Naive B cell (primary cell): Measurements from ENCODE around the gene KDR. TPM values are rescaled to one million over a fixed set of nuclear protein-coding genes. Genes with fewer than 3 reads are reported as not detected.

Experiments used
- ATAC-seq, 2 donors: fragments of 150-1000 bp; cut with Tn5 transposase; 2 replicates each; pipeline ENCODE4 v1.10.0; 2021; ENCODE audit warnings: low read depth in 2 of 2, mild to moderate bottlenecking in 2 of 2, moderate library complexity in 2 of 2
- DNase-seq: peaks from one replicate; pipeline ENCODE4 v3.0.0; 2022
- H3K27ac Mint-ChIP-seq, 6 donors: one replicate each; pipeline ENCODE4 v1.8.0; 2020 to 2022; ENCODE audit warnings: mild to moderate bottlenecking in 6 of 6, mixed read lengths in 6 of 6, moderate library complexity in 5 of 6, inconsistent platforms in 2 of 6
- H3K27me3 Mint-ChIP-seq, 3 donors: one replicate each; pipeline ENCODE4 v1.8.0; 2021 to 2022; ENCODE audit warnings: mixed read lengths in 3 of 3, mild to moderate bottlenecking in 1 of 3
- H3K36me3 Mint-ChIP-seq, 2 donors: one replicate each; pipeline ENCODE4 v1.8.0; 2020 to 2022; ENCODE audit warnings: mixed read lengths in 2 of 2, inconsistent platforms in 1 of 2, mild to moderate bottlenecking in 1 of 2
- H3K4me1 Mint-ChIP-seq, 3 donors: one replicate each; pipeline ENCODE4 v1.8.0; 2020 to 2022; ENCODE audit warnings: mixed read lengths in 3 of 3, inconsistent platforms in 1 of 3, mild to moderate bottlenecking in 1 of 3, moderate library complexity in 1 of 3
- H3K4me3 Mint-ChIP-seq, 8 donors: one replicate each; pipeline ENCODE4 v1.8.0; 2020 to 2022; ENCODE audit warnings: mild to moderate bottlenecking in 8 of 8, mixed read lengths in 8 of 8, moderate library complexity in 8 of 8, inconsistent platforms in 2 of 8
- H3K9me3 Mint-ChIP-seq, 7 donors: one replicate each; pipeline ENCODE4 v1.8.0; 2020 to 2022; ENCODE audit warnings: mixed read lengths in 7 of 7, mild to moderate bottlenecking in 5 of 7, inconsistent platforms in 2 of 7, moderate library complexity in 1 of 7
- polyA plus RNA-seq, 6 donors: library from polyadenylated mRNA; unstranded; fragments of 300-500 nt; fragmentation: Illumina TruSeq; gene quantifications; one replicate each; pipeline ENCODE4 v1.2.3, GENCODE V29; 2021; ENCODE audit warnings: low read depth in 6 of 6

KDR gene
- polyA plus RNA-seq, 6 donors from 2014 or later: not detected

- DNase-seq (no peak), ATAC-seq (no peak)
- H3K27me3 Mint-ChIP-seq: no peaks in the 10 kb centered on the region
- no peaks in the 10 kb centered on the region for H3K36me3 Mint-ChIP-seq
- no peaks in the 10 kb centered on the region for H3K4me1 Mint-ChIP-seq
- H3K4me3 Mint-ChIP-seq: no peak overlapping the region
- peak overlapping the region in 1 of 6 donors; percentile 1 for H3K27ac Mint-ChIP-seq
- H3K9me3 Mint-ChIP-seq: peaks cover 0 to 4% (median 0%) of the 10 kb centered on the region in 7 donors
Measured at GRCh38 chr4:55087009-55087912, 38.1 kb downstream of the KDR start.

DNA sequence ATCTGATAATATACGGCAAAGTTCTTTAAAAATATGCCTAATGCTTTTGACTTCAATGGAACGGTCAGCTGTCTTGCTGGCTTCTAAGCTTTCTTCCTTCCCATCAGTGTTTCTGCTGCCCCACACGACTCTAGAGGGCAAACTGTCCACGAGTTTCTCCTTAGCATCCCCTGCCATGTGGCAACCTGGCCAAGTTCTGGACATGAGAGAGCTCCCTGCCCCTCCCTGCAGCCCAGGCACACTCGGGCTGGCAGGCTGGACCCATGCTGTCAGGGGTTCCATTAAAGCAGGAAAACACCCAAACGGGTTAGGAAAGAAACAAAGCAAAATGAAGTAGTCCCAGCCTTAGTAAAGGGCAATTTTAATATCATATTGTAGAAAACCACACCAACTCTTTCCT is 38.8 kb downstream of the KDR start:
- Mint-ChIP-seq H3K27me3 (no peaks in the 10 kb centered on the region), H3K36me3 (no peaks in the 10 kb centered on the region), H3K9me3 (peaks cover 0 to 2% (median 0%) of the 10 kb centered on the region in 7 donors), H3K27ac (no peak overlapping the region), H3K4me1 (no peaks in the 10 kb centered on the region), H3K4me3 (no peak overlapping the region)
- no peak for ATAC-seq
- no peak for DNase-seq

DNA sequence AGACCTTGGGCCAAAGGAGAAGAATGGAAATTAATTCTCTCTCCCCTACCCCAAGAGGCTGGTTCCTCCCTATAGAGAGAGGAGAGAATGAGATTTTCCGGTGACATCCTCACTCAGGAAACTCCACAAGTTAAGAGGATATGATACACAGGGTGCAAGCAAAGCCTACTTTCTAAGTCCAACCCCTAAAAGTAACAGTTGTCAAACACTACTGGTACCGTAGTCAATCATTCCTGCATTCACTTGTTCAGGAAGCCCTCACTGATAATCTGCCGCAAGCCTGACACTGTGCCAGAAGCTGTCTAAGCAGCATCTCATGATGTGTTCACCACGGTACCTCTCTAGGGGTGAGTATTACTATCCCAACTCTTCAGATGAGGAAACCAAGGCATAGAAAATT is 41.7 kb downstream of the KDR start:
- no peak for DNase-seq
- H3K36me3 Mint-ChIP-seq: no peaks in the 10 kb centered on the region
- H3K27ac Mint-ChIP-seq: no peak overlapping the region
- H3K9me3 Mint-ChIP-seq: peaks cover 0 to 7% (median 0%) of the 10 kb centered on the region in 7 donors
- no peak for ATAC-seq
- peaks cover 5 to 8% (median 6%) of the 10 kb centered on the region in 3 donors for H3K27me3 Mint-ChIP-seq
- H3K4me1 Mint-ChIP-seq: no peaks in the 10 kb centered on the region
- no peak overlapping the region for H3K4me3 Mint-ChIP-seq

GRCh38 chr4:55082756-55083155 is 42.6 kb downstream of the KDR start:
- Mint-ChIP-seq H3K27me3 (peaks cover 5 to 8% (median 6%) of the 10 kb centered on the region in 3 donors), H3K9me3 (peaks cover 0 to 7% (median 0%) of the 10 kb centered on the region in 7 donors), H3K36me3 (no peaks in the 10 kb centered on the region), H3K4me3 (no peak overlapping the region), H3K4me1 (no peaks in the 10 kb centered on the region), H3K27ac (no peak overlapping the region)
- DNase-seq: no peak
- no peak for ATAC-seq

DNA sequence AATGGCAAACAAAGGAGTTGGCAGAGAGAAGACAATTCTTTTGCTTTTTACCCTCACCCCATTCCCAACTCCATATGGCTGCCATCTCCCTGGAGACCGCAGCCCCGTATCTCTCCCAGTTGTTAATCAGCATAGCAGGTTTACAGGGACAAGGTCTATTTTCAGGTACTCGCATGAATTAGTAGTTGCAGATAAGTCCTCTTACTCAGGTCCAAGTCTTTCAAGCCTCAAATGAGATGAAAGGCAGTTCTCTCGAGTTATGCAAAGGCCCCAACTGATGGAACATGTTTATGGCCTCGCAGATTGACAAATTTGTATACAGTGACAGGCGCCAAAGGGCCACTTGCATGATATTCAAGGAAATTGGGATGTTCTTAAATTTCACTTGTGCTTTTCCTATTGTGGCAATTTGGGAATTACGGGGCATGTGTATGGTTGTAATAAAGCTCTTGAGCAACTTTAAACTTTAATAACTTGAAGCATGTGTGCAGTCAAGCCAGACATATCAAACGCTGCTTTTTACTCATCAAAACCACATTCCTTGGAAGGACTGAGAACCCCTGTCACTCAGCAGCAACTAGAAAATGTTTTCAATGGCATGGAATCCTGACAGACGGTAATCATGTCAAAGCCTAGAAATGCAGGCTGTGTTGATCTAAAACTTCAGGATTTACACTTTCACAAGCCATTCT is 45.1 kb downstream of the KDR start:
- peaks cover 5 to 8% (median 6%) of the 10 kb centered on the region in 3 donors for H3K27me3 Mint-ChIP-seq
- no peak overlapping the region for H3K27ac Mint-ChIP-seq
- peaks cover 0 to 10% (median 0%) of the 10 kb centered on the region in 7 donors for H3K9me3 Mint-ChIP-seq
- DNase-seq (no peak), ATAC-seq (no peak)
- H3K36me3 Mint-ChIP-seq: no peaks in the 10 kb centered on the region
- no peaks in the 10 kb centered on the region for H3K4me1 Mint-ChIP-seq
- no peak overlapping the region for H3K4me3 Mint-ChIP-seq

DNA sequence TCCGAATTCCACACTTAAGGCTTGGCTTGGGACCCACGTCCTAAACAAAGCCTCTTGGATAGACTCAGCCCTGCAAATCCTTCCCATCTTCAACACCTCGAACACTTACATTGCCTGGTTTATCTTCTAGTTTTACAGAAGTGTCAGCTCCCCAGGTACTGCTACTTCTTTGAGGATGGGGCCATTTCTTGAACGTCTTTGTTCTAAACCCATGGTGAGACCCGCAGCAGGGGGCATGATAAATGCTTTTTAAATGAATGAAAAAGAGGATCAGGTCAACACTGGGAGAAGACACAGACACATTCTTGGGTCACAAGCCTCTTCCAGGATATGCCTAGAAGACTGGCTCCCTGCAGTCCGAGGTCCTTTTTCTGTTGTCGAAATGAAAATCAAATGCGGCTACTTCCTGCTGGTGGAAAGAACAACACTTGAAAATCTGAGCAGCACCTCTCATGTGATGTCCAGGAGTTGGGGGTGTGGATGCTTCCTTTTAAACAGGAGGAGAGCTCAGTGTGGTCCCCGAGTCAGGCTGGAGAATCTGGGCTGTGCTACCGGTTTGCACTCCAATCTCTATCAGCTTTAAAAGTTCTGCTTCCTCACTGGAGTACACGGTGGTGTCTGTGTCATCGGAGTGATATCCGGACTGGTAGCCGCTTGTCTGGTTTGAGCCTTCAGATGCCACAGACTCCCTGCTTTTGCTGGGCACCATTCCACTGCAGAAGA is 45.8 kb downstream of the KDR start:
- Mint-ChIP-seq H3K4me1 (no peaks in the 10 kb centered on the region), H3K27ac (no peak overlapping the region), H3K36me3 (no peaks in the 10 kb centered on the region), H3K4me3 (peak overlapping the region in 1 of 8 donors; percentile 10), H3K9me3 (peaks cover 0 to 10% (median 0%) of the 10 kb centered on the region in 7 donors), H3K27me3 (peaks cover 5 to 8% (median 6%) of the 10 kb centered on the region in 3 donors)
- ATAC-seq (no peak), DNase-seq (no peak)

GRCh38 chr4:55078987-55079386 is 46.4 kb downstream of the KDR start:
- Mint-ChIP-seq H3K4me1 (no peaks in the 10 kb centered on the region), H3K27ac (no peak overlapping the region), H3K27me3 (peaks cover 5 to 8% (median 6%) of the 10 kb centered on the region in 3 donors), H3K36me3 (no peaks in the 10 kb centered on the region), H3K4me3 (no peak overlapping the region), H3K9me3 (peaks cover 0 to 10% (median 0%) of the 10 kb centered on the region in 7 donors)
- DNase-seq: no peak
- no peak for ATAC-seq

GRCh38 chr4:55077577-55077976 is 47.8 kb downstream of the KDR start:
- DNase-seq (no peak), ATAC-seq (no peak)
- Mint-ChIP-seq H3K4me1 (no peaks in the 10 kb centered on the region), H3K4me3 (no peak overlapping the region), H3K36me3 (no peaks in the 10 kb centered on the region), H3K9me3 (peaks cover 0 to 10% (median 0%) of the 10 kb centered on the region in 7 donors), H3K27ac (no peak overlapping the region), H3K27me3 (peaks cover 5 to 8% (median 6%) of the 10 kb centered on the region in 3 donors)

GRCh38 chr4:55075823-55076716 is 49.3 kb downstream of the KDR start:
- no peak for DNase-seq
- no peak overlapping the region for H3K27ac Mint-ChIP-seq
- ATAC-seq: no peak
- H3K9me3 Mint-ChIP-seq: peaks cover 0 to 10% (median 0%) of the 10 kb centered on the region in 7 donors
- H3K4me3 Mint-ChIP-seq: no peak overlapping the region
- H3K27me3 Mint-ChIP-seq: peaks cover 5 to 8% (median 6%) of the 10 kb centered on the region in 3 donors
- no peaks in the 10 kb centered on the region for H3K36me3 Mint-ChIP-seq
- no peaks in the 10 kb centered on the region for H3K4me1 Mint-ChIP-seq

- no peak for ATAC-seq
- H3K27ac Mint-ChIP-seq: no peak overlapping the region
- H3K4me3 Mint-ChIP-seq: no peak overlapping the region
- DNase-seq: no peak
- H3K4me1 Mint-ChIP-seq: no peaks in the 10 kb centered on the region
- H3K36me3 Mint-ChIP-seq: no peaks in the 10 kb centered on the region
- peaks cover 5 to 8% (median 6%) of the 10 kb centered on the region in 3 donors for H3K27me3 Mint-ChIP-seq
- peaks cover 0 to 10% (median 0%) of the 10 kb centered on the region in 7 donors for H3K9me3 Mint-ChIP-seq
Measured at GRCh38 chr4:55075376-55075775, 50.0 kb downstream of the KDR start.

- ATAC-seq (no peak), DNase-seq (no peak)
- H3K9me3 Mint-ChIP-seq: peaks cover 0 to 7% (median 0%) of the 10 kb centered on the region in 7 donors
- no peaks in the 10 kb centered on the region for H3K36me3 Mint-ChIP-seq
- no peak overlapping the region for H3K4me3 Mint-ChIP-seq
- peaks cover under 1 to 5% (median 4%) of the 10 kb centered on the region in 3 donors for H3K27me3 Mint-ChIP-seq
- no peak overlapping the region for H3K27ac Mint-ChIP-seq
- no peaks in the 10 kb centered on the region for H3K4me1 Mint-ChIP-seq
Measured at GRCh38 chr4:55074386-55074785, 51.0 kb downstream of the KDR start.

GRCh38 chr4:55071951-55072350 is 53.4 kb downstream of the KDR start:
- Mint-ChIP-seq H3K4me3 (peak overlapping the region in 1 of 8 donors; percentile 42), H3K27me3 (no peaks in the 10 kb centered on the region), H3K27ac (no peak overlapping the region), H3K9me3 (peaks cover 0 to 7% (median 0%) of the 10 kb centered on the region in 7 donors), H3K4me1 (no peaks in the 10 kb centered on the region), H3K36me3 (no peaks in the 10 kb centered on the region)
- ATAC-seq (no peak), DNase-seq (no peak)
